Central memory CD8-positive, alpha-beta T cell (primary cell): Measurements from ENCODE around the gene SND1.

ENCODE experiments used
- ATAC-seq: fragments of 150-1000 bp; cut with Tn5 transposase; replicated peaks from 2 replicates; pipeline ENCODE4 v1.10.0; 2022; ENCODE audit warnings: mild to moderate bottlenecking, moderate FRiP score, moderate number of reproducible peaks; ENCODE audit not compliant: poor library complexity, severe bottlenecking; ENCODE audit errors: extremely low read depth
- DNase-seq, 2 donors: peaks; one replicate each; pipeline ENCODE4 v3.0.0; 2021; ENCODE audit warnings: low spot score in 2 of 2
- H3K27ac Mint-ChIP-seq: one replicate; pipeline ENCODE4 v1.8.0; 2022; ENCODE audit warnings: low read depth, mild to moderate bottlenecking, moderate library complexity, mixed read lengths
- H3K27me3 Mint-ChIP-seq: one replicate; pipeline ENCODE4 v1.8.0; 2022; ENCODE audit warnings: mixed read lengths
- H3K36me3 Mint-ChIP-seq: one replicate; pipeline ENCODE4 v1.8.0; 2022; ENCODE audit warnings: mild to moderate bottlenecking, moderate library complexity, mixed read lengths; ENCODE audit not compliant: insufficient read depth
- H3K4me1 Mint-ChIP-seq: one replicate; pipeline ENCODE4 v1.8.0; 2022; ENCODE audit warnings: mixed read lengths
- H3K4me3 Mint-ChIP-seq: one replicate; pipeline ENCODE4 v1.8.0; 2022; ENCODE audit warnings: mild to moderate bottlenecking, moderate library complexity, mixed read lengths
- H3K9me3 Mint-ChIP-seq: one replicate; pipeline ENCODE4 v1.8.0; 2022; ENCODE audit warnings: mixed read lengths

SND1 gene

GRCh38 chr7:127920787-127921438, 268.9 kb downstream of the SND1 start:
- H3K4me1 Mint-ChIP-seq, result peaks cover 11% of the 10 kb centered on the region
- ATAC-seq, result no peak
- DNase-seq, result no peak
- H3K27me3 Mint-ChIP-seq, result no peaks in the 10 kb centered on the region
- H3K27ac Mint-ChIP-seq, result no peak overlapping the region
- H3K36me3 Mint-ChIP-seq, result no peaks in the 10 kb centered on the region
- H3K4me3 Mint-ChIP-seq, result no peak overlapping the region
- no peaks in the 10 kb centered on the region for H3K9me3 Mint-ChIP-seq

GRCh38 chr7:127922656-127923055, 270.7 kb downstream of the SND1 start:
- H3K36me3 Mint-ChIP-seq, result peaks cover 1% of the 10 kb centered on the region
- peaks cover 22% of the 10 kb centered on the region for H3K4me1 Mint-ChIP-seq
- H3K9me3 Mint-ChIP-seq, result no peaks in the 10 kb centered on the region
- H3K27me3 Mint-ChIP-seq, result no peaks in the 10 kb centered on the region
- no peak overlapping the region for H3K4me3 Mint-ChIP-seq
- no peak for ATAC-seq
- DNase-seq, result no peak
- no peak overlapping the region for H3K27ac Mint-ChIP-seq

- Mint-ChIP-seq H3K36me3 (peaks cover 3% of the 10 kb centered on the region), H3K4me1 (peaks cover 22% of the 10 kb centered on the region), H3K27ac (no peak overlapping the region), H3K9me3 (no peaks in the 10 kb centered on the region), H3K27me3 (no peaks in the 10 kb centered on the region), H3K4me3 (no peak overlapping the region)
- DNase-seq (no peak), ATAC-seq (no peak)
Measured at GRCh38 chr7:127924874-127925273, 272.9 kb downstream of the SND1 start.

GRCh38 chr7:127927348-127927696, 275.3 kb downstream of the SND1 start:
- DNase-seq (no peak), ATAC-seq (no peak)
- no peaks in the 10 kb centered on the region for H3K9me3 Mint-ChIP-seq
- no peak overlapping the region for H3K27ac Mint-ChIP-seq
- peaks cover 22% of the 10 kb centered on the region for H3K4me1 Mint-ChIP-seq
- H3K36me3 Mint-ChIP-seq, result peaks cover 8% of the 10 kb centered on the region
- H3K4me3 Mint-ChIP-seq, result no peak overlapping the region
- H3K27me3 Mint-ChIP-seq, result no peaks in the 10 kb centered on the region

- DNase-seq, result no peak
- peaks cover 10% of the 10 kb centered on the region for H3K36me3 Mint-ChIP-seq
- H3K27ac Mint-ChIP-seq, result no peak overlapping the region
- no peaks in the 10 kb centered on the region for H3K9me3 Mint-ChIP-seq
- no peak for ATAC-seq
- no peaks in the 10 kb centered on the region for H3K27me3 Mint-ChIP-seq
- H3K4me3 Mint-ChIP-seq, result no peak overlapping the region
- H3K4me1 Mint-ChIP-seq, result peaks cover 20% of the 10 kb centered on the region
Measured at GRCh38 chr7:127928222-127928621, 276.2 kb downstream of the SND1 start.

GRCh38 chr7:127928852-127929251, 276.9 kb downstream of the SND1 start:
- Mint-ChIP-seq H3K4me1 (peaks cover 16% of the 10 kb centered on the region), H3K27me3 (no peaks in the 10 kb centered on the region), H3K27ac (no peak overlapping the region), H3K9me3 (no peaks in the 10 kb centered on the region), H3K4me3 (no peak overlapping the region), H3K36me3 (peaks cover 10% of the 10 kb centered on the region)
- ATAC-seq (no peak), DNase-seq (no peak)

- peaks cover 10% of the 10 kb centered on the region for H3K36me3 Mint-ChIP-seq
- H3K4me3 Mint-ChIP-seq, result no peak overlapping the region
- peaks cover 27% of the 10 kb centered on the region for H3K4me1 Mint-ChIP-seq
- no peak overlapping the region for H3K27ac Mint-ChIP-seq
- no peaks in the 10 kb centered on the region for H3K27me3 Mint-ChIP-seq
- no peak for DNase-seq
- no peak for ATAC-seq
- no peaks in the 10 kb centered on the region for H3K9me3 Mint-ChIP-seq
Measured at GRCh38 chr7:127930341-127931328, 278.6 kb downstream of the SND1 start.

GRCh38 chr7:127932076-127932475, 280.1 kb downstream of the SND1 start:
- ATAC-seq, result no peak
- Mint-ChIP-seq H3K36me3 (peaks cover 9% of the 10 kb centered on the region), H3K27ac (no peak overlapping the region), H3K4me1 (peaks cover 21% of the 10 kb centered on the region), H3K9me3 (no peaks in the 10 kb centered on the region), H3K4me3 (no peak overlapping the region), H3K27me3 (no peaks in the 10 kb centered on the region)
- no peak for DNase-seq

GRCh38 chr7:127932496-127932895, 280.5 kb downstream of the SND1 start:
- DNase-seq (no peak), ATAC-seq (no peak)
- peaks cover 9% of the 10 kb centered on the region for H3K36me3 Mint-ChIP-seq
- H3K9me3 Mint-ChIP-seq, result no peaks in the 10 kb centered on the region
- peaks cover 17% of the 10 kb centered on the region for H3K4me1 Mint-ChIP-seq
- H3K4me3 Mint-ChIP-seq, result no peak overlapping the region
- H3K27ac Mint-ChIP-seq, result no peak overlapping the region
- H3K27me3 Mint-ChIP-seq, result no peaks in the 10 kb centered on the region

- H3K9me3 Mint-ChIP-seq, result no peaks in the 10 kb centered on the region
- no peak for DNase-seq
- peaks cover 16% of the 10 kb centered on the region for H3K4me1 Mint-ChIP-seq
- H3K36me3 Mint-ChIP-seq, result peaks cover 9% of the 10 kb centered on the region
- no peak overlapping the region for H3K27ac Mint-ChIP-seq
- ATAC-seq, result no peak
- no peaks in the 10 kb centered on the region for H3K27me3 Mint-ChIP-seq
- no peak overlapping the region for H3K4me3 Mint-ChIP-seq
Measured at GRCh38 chr7:127933146-127933545, 281.2 kb downstream of the SND1 start.

GRCh38 chr7:127934711-127935110, 282.7 kb downstream of the SND1 start:
- Mint-ChIP-seq H3K27me3 (no peaks in the 10 kb centered on the region), H3K27ac (no peak overlapping the region), H3K36me3 (peaks cover 9% of the 10 kb centered on the region), H3K4me1 (peaks cover 16% of the 10 kb centered on the region), H3K9me3 (no peaks in the 10 kb centered on the region), H3K4me3 (no peak overlapping the region)
- DNase-seq (no peak), ATAC-seq (no peak)

GRCh38 chr7:127935847-127936376, 283.9 kb downstream of the SND1 start:
- H3K4me3 Mint-ChIP-seq, result no peak overlapping the region
- peaks cover 16% of the 10 kb centered on the region for H3K4me1 Mint-ChIP-seq
- no peaks in the 10 kb centered on the region for H3K27me3 Mint-ChIP-seq
- ATAC-seq, result no peak
- DNase-seq, result no peak
- no peak overlapping the region for H3K27ac Mint-ChIP-seq
- peaks cover 6% of the 10 kb centered on the region for H3K36me3 Mint-ChIP-seq
- H3K9me3 Mint-ChIP-seq, result no peaks in the 10 kb centered on the region
